DOHH2 (cell line): Measurements from ENCODE around the gene LENG1.
A peak's percentile ranks its signal among the peaks of the same experiment; 100 is the strongest.
"Not testable (repeated sequence)": the region's sequence is repeated elsewhere in the genome, so short reads cannot be mapped to it uniquely, and the experiment has no call there.

Experiments used
- H3F3A ChIP-seq: fragments of 200-600 bp; sonication (generic), shearing (Covaris generic); 2 replicates; pipeline ENCODE4 v1.6.0; 2016; ENCODE audit warnings: antibody characterized with exemption, mild to moderate bottlenecking; ENCODE audit not compliant: control insufficient read depth, insufficient read depth
- H3K27ac ChIP-seq: fragments of 200-600 bp; sonication (generic); 2 replicates; pipeline ENCODE4 v1.5.1; 2014; ENCODE audit warnings: low read depth, mild to moderate bottlenecking, low read length, moderate library complexity
- H3K27me3 ChIP-seq: fragments of 200-600 bp; sonication (generic); 2 replicates; pipeline ENCODE4 v1.6.1; 2014; ENCODE audit warnings: mild to moderate bottlenecking, low read length, mixed read lengths; ENCODE audit not compliant: control insufficient read depth
- H3K36me3 ChIP-seq: fragments of 200-600 bp; sonication (generic); 2 replicates; pipeline ENCODE4 v1.6.1; 2014; ENCODE audit warnings: mild to moderate bottlenecking, low read length, moderate library complexity, mixed read lengths; ENCODE audit not compliant: control insufficient read depth
- H3K4me1 ChIP-seq: fragments of 200-600 bp; sonication (generic); 2 replicates; pipeline ENCODE4 v1.6.1; 2014; ENCODE audit warnings: mild to moderate bottlenecking, low read length, mixed read lengths; ENCODE audit not compliant: control insufficient read depth
- H3K4me2 ChIP-seq: fragments of 200-600 bp; sonication (generic); 2 replicates; pipeline ENCODE4 v1.6.0; 2014; ENCODE audit warnings: mild to moderate bottlenecking, low read length, moderate library complexity
- H3K4me3 ChIP-seq: fragments of 200-600 bp; sonication (generic); 2 replicates; pipeline ENCODE4 v1.5.1; 2014; ENCODE audit warnings: mild to moderate bottlenecking, low read length, mixed read lengths
- H3K79me2 ChIP-seq: fragments of 200-600 bp; sonication (generic); 2 replicates; pipeline ENCODE4 v1.6.1; 2014; ENCODE audit warnings: mild to moderate bottlenecking, low read length, mixed read lengths; ENCODE audit not compliant: control insufficient read depth
- H3K9me2 ChIP-seq: fragments of 200-600 bp; sonication (generic); replicated peaks from 2 replicates; pipeline ENCODE4 v1.6.1; 2014; ENCODE audit warnings: mild to moderate bottlenecking, low read length, mixed read lengths; ENCODE audit not compliant: control insufficient read depth
- H3K9me3 ChIP-seq: fragments of 200-600 bp; sonication (generic); 2 replicates; pipeline ENCODE4 v1.6.1; 2014; ENCODE audit warnings: antibody characterized with exemption, low read length, mixed read lengths; ENCODE audit not compliant: control insufficient read depth, insufficient read depth
- H4K20me1 ChIP-seq: fragments of 200-600 bp; sonication (generic); 2 replicates; pipeline ENCODE4 v1.6.0; 2014; ENCODE audit warnings: low read depth, mild to moderate bottlenecking, antibody characterized with exemption, low read length, moderate library complexity; ENCODE audit not compliant: control insufficient read depth, insufficient read depth
- EZH2phosphoT487 ChIP-seq: fragments of 200-600 bp; sonication (generic); IDR thresholded peaks from 2 replicates; pipeline ENCODE4 v1.6.1; 2017; ENCODE audit warnings: borderline replicate concordance, mild to moderate bottlenecking, antibody characterized with exemption, low read length, moderate library complexity, mixed read lengths
- TF ChIP-seq, protein P1 (sequence below): fragments of 200-600 bp; sonication (generic); IDR thresholded peaks from one replicate; pipeline ENCODE4 v1.5.1; 2014; ENCODE audit warnings: antibody characterized with exemption, mild to moderate bottlenecking, low read depth, low read length; ENCODE audit not compliant: poor library complexity, severe bottlenecking

The LENG1 gene

DNA sequence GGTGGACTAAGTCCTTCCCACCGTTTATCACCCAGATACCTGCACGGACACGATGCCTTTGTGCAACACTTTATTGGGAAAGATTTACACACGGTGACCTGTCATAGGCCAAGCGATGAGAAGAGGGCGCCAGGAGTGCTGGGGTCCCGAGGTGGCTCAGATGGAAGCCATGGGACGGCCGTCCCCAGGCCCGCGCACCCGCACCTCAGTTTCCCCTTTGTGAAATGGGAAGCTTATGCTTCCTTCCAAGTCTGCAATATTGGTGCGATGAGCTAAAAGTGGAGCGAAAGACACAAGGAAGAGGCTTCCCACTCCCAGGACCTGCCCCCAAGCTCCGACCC is 13.8 kb upstream of the LENG1 start:
- Histone ChIP-seq H3K27ac (no peak overlapping the region), H4K20me1 (0 out of 2 replicates have a peak, but pooled peaks cover 2% of the 10 kb centered on the region), H3K27me3 (no peaks in the 10 kb centered on the region), H3K4me1 (peaks cover 22% of the 10 kb centered on the region), H3K4me3 (no peak overlapping the region), H3K79me2 (no peaks in the 10 kb centered on the region), H3F3A (no peaks in the 10 kb centered on the region; the same call in 1 of the 2 replicates), H3K4me2 (peak overlapping the region; percentile 16; the same call in 1 of the 2 replicates), H3K36me3 (0 out of 2 replicates have a peak, but pooled peaks cover 4% of the 10 kb centered on the region), H3K9me3 (no peaks in the 10 kb centered on the region), H3K9me2 (no peaks in the 10 kb centered on the region)
- TF ChIP-seq, protein P1, sequence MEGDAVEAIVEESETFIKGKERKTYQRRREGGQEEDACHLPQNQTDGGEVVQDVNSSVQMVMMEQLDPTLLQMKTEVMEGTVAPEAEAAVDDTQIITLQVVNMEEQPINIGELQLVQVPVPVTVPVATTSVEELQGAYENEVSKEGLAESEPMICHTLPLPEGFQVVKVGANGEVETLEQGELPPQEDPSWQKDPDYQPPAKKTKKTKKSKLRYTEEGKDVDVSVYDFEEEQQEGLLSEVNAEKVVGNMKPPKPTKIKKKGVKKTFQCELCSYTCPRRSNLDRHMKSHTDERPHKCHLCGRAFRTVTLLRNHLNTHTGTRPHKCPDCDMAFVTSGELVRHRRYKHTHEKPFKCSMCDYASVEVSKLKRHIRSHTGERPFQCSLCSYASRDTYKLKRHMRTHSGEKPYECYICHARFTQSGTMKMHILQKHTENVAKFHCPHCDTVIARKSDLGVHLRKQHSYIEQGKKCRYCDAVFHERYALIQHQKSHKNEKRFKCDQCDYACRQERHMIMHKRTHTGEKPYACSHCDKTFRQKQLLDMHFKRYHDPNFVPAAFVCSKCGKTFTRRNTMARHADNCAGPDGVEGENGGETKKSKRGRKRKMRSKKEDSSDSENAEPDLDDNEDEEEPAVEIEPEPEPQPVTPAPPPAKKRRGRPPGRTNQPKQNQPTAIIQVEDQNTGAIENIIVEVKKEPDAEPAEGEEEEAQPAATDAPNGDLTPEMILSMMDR: no peak
- TF ChIP-seq EZH2phosphoT487: no peak

DNA sequence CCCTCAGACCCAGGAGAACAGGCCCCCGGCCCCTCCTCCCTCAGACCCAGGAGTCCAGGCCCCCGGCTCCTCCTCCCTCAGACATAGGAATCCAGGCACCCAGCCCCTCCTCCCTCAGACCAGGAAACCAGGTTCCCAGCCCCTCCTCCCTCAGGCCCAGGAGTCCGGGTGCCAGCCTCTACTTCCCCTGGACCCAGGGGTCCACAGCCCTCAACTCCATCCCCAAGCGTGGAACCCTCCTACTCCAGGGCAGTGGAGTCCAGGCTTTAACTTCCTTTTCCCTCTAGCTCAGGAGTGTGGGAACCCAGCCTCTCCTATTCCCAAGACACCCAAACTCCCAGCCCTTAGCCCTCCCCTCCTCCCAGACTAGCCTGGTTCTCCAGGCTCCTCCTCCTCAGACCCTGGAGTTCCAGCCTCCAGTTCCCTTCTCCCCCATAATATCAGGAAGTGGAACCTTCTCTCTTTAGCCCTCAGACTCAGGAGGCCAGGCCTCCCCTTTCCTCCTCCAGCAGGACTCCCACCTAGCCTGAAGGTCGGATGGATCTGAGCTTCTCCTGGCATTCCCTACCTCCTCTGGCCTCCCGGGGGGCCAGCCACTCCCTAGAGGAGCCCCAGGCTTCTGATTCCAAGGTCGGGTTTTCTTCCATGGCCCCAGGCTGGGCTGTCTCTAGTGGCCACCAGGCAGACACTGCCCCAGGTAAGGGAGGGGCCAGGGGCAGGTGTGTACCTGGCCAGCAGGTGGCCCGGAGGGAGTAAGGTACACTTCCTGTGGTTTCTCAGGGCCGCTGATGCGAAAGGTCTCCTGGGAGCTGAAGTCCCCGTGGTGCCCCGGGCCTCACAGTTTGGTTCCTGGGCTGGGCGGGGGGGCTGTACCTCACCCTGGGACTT is 13.2 kb upstream of the LENG1 start, which contains the start of gene TMC4:
Gene TMC4 (minus strand): TSS at position 690 of the 888 bp plus-strand sequence. CDS start 43 bp downstream, at position 647.
- TF ChIP-seq EZH2phosphoT487: no peak
- TF ChIP-seq, protein P1: no peak
- Histone ChIP-seq H3K4me3 (no peak within 1 kb of the TSS), H3K27ac (no peak within 1 kb of the TSS)

GRCh38 chr19:54171736-54172431 is 12.4 kb upstream of the LENG1 start:
- not testable (repeated sequence) for H3K79me2 ChIP-seq, H3K27ac ChIP-seq, H3F3A ChIP-seq, H3K36me3 ChIP-seq, H3K9me2 ChIP-seq, H4K20me1 ChIP-seq, H3K4me2 ChIP-seq, H3K4me3 ChIP-seq, H3K9me3 ChIP-seq, H3K27me3 ChIP-seq
- peaks cover 25% of the 10 kb centered on the region for H3K4me1 ChIP-seq

More for the DNA sequence above, 13.2 kb upstream of the LENG1 start, which contains the start of gene TMC4:
- H3K4me1 ChIP-seq: peaks cover 25% of the 10 kb centered on the region
- H4K20me1 ChIP-seq: 0 out of 2 replicates have a peak, but pooled peaks cover 2% of the 10 kb centered on the region
- H3K27me3 ChIP-seq: no peaks in the 10 kb centered on the region
- no peaks in the 10 kb centered on the region for H3K9me3 ChIP-seq
- no peaks in the 10 kb centered on the region for H3K9me2 ChIP-seq
- H3K36me3 ChIP-seq: no peaks in the 10 kb centered on the region
- H3K79me2 ChIP-seq: no peaks in the 10 kb centered on the region
- no peaks in the 10 kb centered on the region; the same call in 1 of the 2 replicates for H3F3A ChIP-seq
- H3K4me2 ChIP-seq: peak within 1 kb of the TSS; percentile 26; the same call in 1 of the 2 replicates
